Nephron (organoid): Measurements from ENCODE around the gene PKDREJ.
"Not testable (repeated sequence)": the region's sequence is repeated elsewhere in the genome, so short reads cannot be mapped to it uniquely, and the experiment has no call there.

Experiments used
- H3K27ac Mint-ChIP-seq, 3 experiments: 2 replicates each; pipeline ENCODE4 v1.8.0; 2020; ENCODE audit warnings: mixed read lengths in 3 of 3, mild to moderate bottlenecking in 2 of 3, moderate library complexity in 1 of 3
- H3K27me3 Mint-ChIP-seq: 2 replicates; pipeline ENCODE4 v1.8.0; 2021; ENCODE audit warnings: low read depth, mild to moderate bottlenecking, moderate library complexity, mixed read lengths
- H3K36me3 Mint-ChIP-seq: 2 replicates; pipeline ENCODE4 v1.8.0; 2020; ENCODE audit warnings: low read depth, mixed read lengths
- H3K4me1 Mint-ChIP-seq: 2 replicates; pipeline ENCODE4 v1.8.0; 2020; ENCODE audit warnings: mixed read lengths
- H3K4me3 Mint-ChIP-seq, 3 experiments: 2 replicates each; pipeline ENCODE4 v1.8.0; 2020; ENCODE audit warnings: mild to moderate bottlenecking in 3 of 3, mixed read lengths in 3 of 3, moderate library complexity in 2 of 3
- H3K9me3 Mint-ChIP-seq: 2 replicates; pipeline ENCODE4 v1.8.0; 2020; ENCODE audit warnings: mixed read lengths
- CTCF ChIP-seq, 3 experiments: fragments of 200-600 bp; sonication (generic); IDR thresholded peaks; one replicate each; pipeline ENCODE4 v1.5.0; 2021; ENCODE audit warnings: antibody characterized with exemption in 3 of 3; ENCODE audit not compliant: unreplicated experiment in 3 of 3

The PKDREJ gene

GRCh38 chr22:46263216-46263590, at the start of gene PKDREJ:
Gene PKDREJ, minus strand, starts transcription at chr22:46263343. Its CDS starts 21 bp downstream, at chr22:46263322.
- H3K4me3 Mint-ChIP-seq = peak within 1 kb of the TSS; percentile 27 to 53 (median 39)
- H3K36me3 Mint-ChIP-seq = peaks cover 32% of the 10 kb centered on the region
- no peak within 1 kb of the TSS for H3K27ac Mint-ChIP-seq
- TF ChIP-seq CTCF (IDR thresholded peaks at IDR 0.05; ENCODE audit: unreplicated experiment in 3 of 3) = no peak
- peaks cover 6% of the 10 kb centered on the region for H3K4me1 Mint-ChIP-seq
- peaks cover 84% of the 10 kb centered on the region for H3K27me3 Mint-ChIP-seq
- peaks cover 67% of the 10 kb centered on the region for H3K9me3 Mint-ChIP-seq

- H3K27me3 Mint-ChIP-seq, H3K27ac Mint-ChIP-seq, H3K9me3 Mint-ChIP-seq, H3K4me1 Mint-ChIP-seq, H3K4me3 Mint-ChIP-seq: not testable (repeated sequence)
- peaks cover 43% of the 10 kb centered on the region for H3K36me3 Mint-ChIP-seq
Observed at GRCh38 chr22:46312848-46313247, 49.7 kb upstream of the PKDREJ start.

- no peak for TF ChIP-seq CTCF (IDR thresholded peaks at IDR 0.05; ENCODE audit: unreplicated experiment in 3 of 3)
- Mint-ChIP-seq H3K4me1 (no peaks in the 10 kb centered on the region), H3K36me3 (peaks cover 37% of the 10 kb centered on the region), H3K4me3 (no peak overlapping the region), H3K27me3 (no peaks in the 10 kb centered on the region), H3K27ac (no peak overlapping the region), H3K9me3 (no peaks in the 10 kb centered on the region)
Observed at GRCh38 chr22:46312056-46312455, 48.9 kb upstream of the PKDREJ start.

- no peaks in the 10 kb centered on the region for H3K9me3 Mint-ChIP-seq
- TF ChIP-seq CTCF (IDR thresholded peaks at IDR 0.05; ENCODE audit: unreplicated experiment in 3 of 3) = no peak
- no peak overlapping the region for H3K27ac Mint-ChIP-seq
- H3K36me3 Mint-ChIP-seq = peaks cover 32% of the 10 kb centered on the region
- no peaks in the 10 kb centered on the region for H3K27me3 Mint-ChIP-seq
- no peak overlapping the region for H3K4me3 Mint-ChIP-seq
- no peaks in the 10 kb centered on the region for H3K4me1 Mint-ChIP-seq
Observed at GRCh38 chr22:46309526-46310085, 46.5 kb upstream of the PKDREJ start.

GRCh38 chr22:46308283-46308988, 45.3 kb upstream of the PKDREJ start:
- Mint-ChIP-seq H3K27me3 (no peaks in the 10 kb centered on the region), H3K4me3 (no peak overlapping the region), H3K9me3 (no peaks in the 10 kb centered on the region), H3K36me3 (peaks cover 32% of the 10 kb centered on the region), H3K27ac (no peak overlapping the region), H3K4me1 (peaks cover 3% of the 10 kb centered on the region)
- no peak for TF ChIP-seq CTCF (IDR thresholded peaks at IDR 0.05; ENCODE audit: unreplicated experiment in 3 of 3)

- H3K27me3 Mint-ChIP-seq = no peaks in the 10 kb centered on the region
- H3K36me3 Mint-ChIP-seq = peaks cover 28% of the 10 kb centered on the region
- peaks cover 27% of the 10 kb centered on the region for H3K4me1 Mint-ChIP-seq
- H3K27ac Mint-ChIP-seq = no peak overlapping the region
- no peak for TF ChIP-seq CTCF (IDR thresholded peaks at IDR 0.05; ENCODE audit: unreplicated experiment in 3 of 3)
- peak overlapping the region in 1 of 3 experiments; percentile 30 for H3K4me3 Mint-ChIP-seq
- no peaks in the 10 kb centered on the region for H3K9me3 Mint-ChIP-seq
Observed at GRCh38 chr22:46303347-46303965, 40.3 kb upstream of the PKDREJ start.
